Measurements from ENCODE around the gene MCU.
"Not testable (repeated sequence)": the region's sequence is repeated elsewhere in the genome, so short reads cannot be mapped to it uniquely, and the experiment has no call there.

Gene MCU, protein sequence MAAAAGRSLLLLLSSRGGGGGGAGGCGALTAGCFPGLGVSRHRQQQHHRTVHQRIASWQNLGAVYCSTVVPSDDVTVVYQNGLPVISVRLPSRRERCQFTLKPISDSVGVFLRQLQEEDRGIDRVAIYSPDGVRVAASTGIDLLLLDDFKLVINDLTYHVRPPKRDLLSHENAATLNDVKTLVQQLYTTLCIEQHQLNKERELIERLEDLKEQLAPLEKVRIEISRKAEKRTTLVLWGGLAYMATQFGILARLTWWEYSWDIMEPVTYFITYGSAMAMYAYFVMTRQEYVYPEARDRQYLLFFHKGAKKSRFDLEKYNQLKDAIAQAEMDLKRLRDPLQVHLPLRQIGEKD

GRCh38 chr10:72691863-72692743, at the start of gene MCU:
Gene MCU, plus strand, starts transcription at chr10:72692143. Its CDS starts 9 bp downstream, at chr10:72692152.
- H3K4me3 ChIP-seq (ENCODE audit: low read depth, low read length): peak within 1 kb of the TSS; percentile 78
- peak; percentile 79 for DNase-seq (ENCODE audit: low read depth)

DNA sequence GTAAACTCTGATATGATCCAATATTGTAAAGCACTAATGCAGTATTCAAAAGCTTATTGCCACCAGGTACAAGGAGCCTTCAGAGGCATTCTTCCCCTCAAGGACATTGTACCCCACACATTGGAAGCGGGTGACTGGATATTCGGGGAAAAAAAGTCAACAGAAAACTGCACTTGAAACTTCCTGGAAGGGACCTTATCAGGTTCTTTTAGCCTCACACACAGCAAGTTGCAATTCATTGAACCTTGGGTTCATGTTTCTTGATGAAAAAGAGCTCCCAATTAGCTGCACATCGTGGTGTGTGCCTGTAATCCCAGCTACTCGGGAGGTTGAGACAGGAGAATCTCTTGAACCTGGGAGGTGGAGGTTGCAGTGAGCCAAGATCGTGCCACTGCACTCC, 49.6 kb upstream of the MCU start:
- DNase-seq (ENCODE audit: low read depth): no peak
- no peak overlapping the region for H3K4me3 ChIP-seq (ENCODE audit: low read depth, low read length)

- no peak overlapping the region for H3K4me3 ChIP-seq (ENCODE audit: low read depth, low read length)
- DNase-seq (ENCODE audit: low read depth): no peak
These were observed 46.6 kb upstream of the MCU start for GRCh38 chr10:72645263-72645858.

- not testable (repeated sequence) for DNase-seq (ENCODE audit: low read depth); H3K4me3 ChIP-seq (ENCODE audit: low read depth, low read length)
These were observed 45.0 kb upstream of the MCU start for GRCh38 chr10:72646971-72647370.

- H3K4me3 ChIP-seq (ENCODE audit: low read depth, low read length): no peak overlapping the region
- no peak for DNase-seq (ENCODE audit: low read depth)
These were observed 43.6 kb upstream of the MCU start for GRCh38 chr10:72648301-72648700.

DNA sequence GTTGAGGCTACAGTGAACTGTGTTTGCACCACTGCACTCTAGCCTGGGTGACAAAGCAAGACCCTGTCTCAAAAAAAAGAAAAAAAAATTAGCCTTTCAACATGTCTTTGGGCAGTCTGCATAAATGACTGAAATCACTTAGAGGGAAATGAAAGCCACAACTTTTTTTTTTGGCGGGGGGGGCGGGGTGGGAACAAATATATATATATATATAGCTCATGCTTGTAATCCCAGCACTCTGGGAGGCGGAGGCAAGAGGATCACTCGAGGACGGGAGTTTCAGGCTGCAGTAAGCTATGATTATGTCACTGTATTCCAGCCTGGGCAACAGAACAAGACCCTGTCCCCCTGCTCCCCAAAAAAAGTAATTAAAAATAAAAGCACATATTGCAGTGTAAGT, 42.7 kb upstream of the MCU start:
- H3K4me3 ChIP-seq (ENCODE audit: low read depth, low read length): no peak overlapping the region
- no peak for DNase-seq (ENCODE audit: low read depth)

DNA sequence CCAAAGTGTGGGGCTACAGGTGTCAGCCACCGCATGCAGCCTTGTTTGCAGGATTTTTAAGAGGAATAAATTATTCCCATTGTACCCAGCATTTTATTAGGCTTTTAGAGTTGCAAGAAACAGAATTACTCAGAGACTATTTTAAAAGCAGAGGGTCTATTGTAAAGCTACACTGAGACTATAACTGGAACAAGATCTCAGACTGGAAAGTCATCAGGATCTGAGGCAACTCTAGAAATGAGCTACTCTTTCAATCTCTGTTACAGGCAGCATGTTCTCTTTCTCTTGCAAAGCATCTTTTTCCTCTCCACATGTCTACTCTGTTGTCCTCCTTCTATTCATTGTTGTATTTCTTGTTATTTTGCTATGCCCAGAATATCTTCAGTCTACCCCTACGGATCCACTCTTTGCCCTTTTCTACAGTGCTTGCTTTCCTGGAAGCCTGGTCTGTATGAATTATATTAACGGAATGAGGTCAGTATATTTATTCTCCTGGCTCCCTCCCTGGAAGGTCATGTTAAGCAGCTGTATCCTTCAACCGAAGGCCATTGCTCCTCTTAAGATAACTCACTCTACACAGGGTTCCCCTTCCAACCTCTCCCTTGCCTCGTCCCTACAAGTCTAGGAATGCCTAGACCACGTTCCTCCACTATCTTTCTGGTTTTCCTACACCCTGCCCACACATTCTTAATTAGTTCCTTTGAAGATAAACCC, 38.4 kb upstream of the MCU start:
- DNase-seq (ENCODE audit: low read depth): no peak
- no peak overlapping the region for H3K4me3 ChIP-seq (ENCODE audit: low read depth, low read length)

DNA sequence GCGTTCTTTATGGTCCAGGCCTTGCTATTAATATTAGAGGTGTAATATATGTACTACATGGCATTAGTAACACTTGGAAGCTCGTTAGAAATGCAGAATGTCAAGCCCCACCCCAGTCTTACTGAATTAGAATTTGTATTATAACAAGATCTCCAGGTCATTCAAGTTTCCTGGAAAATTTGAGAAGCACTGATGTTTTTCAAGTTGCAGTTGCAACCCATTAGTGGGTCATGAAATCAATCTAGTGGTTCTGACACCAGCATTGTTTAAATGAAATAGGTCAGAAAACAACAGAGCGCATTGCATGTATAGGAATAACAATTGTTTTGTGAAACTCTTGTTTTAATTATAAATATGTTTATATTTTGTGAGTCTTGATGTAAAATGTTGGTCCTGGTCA, 37.2 kb upstream of the MCU start:
- DNase-seq (ENCODE audit: low read depth): no peak
- no peak overlapping the region for H3K4me3 ChIP-seq (ENCODE audit: low read depth, low read length)

DNA sequence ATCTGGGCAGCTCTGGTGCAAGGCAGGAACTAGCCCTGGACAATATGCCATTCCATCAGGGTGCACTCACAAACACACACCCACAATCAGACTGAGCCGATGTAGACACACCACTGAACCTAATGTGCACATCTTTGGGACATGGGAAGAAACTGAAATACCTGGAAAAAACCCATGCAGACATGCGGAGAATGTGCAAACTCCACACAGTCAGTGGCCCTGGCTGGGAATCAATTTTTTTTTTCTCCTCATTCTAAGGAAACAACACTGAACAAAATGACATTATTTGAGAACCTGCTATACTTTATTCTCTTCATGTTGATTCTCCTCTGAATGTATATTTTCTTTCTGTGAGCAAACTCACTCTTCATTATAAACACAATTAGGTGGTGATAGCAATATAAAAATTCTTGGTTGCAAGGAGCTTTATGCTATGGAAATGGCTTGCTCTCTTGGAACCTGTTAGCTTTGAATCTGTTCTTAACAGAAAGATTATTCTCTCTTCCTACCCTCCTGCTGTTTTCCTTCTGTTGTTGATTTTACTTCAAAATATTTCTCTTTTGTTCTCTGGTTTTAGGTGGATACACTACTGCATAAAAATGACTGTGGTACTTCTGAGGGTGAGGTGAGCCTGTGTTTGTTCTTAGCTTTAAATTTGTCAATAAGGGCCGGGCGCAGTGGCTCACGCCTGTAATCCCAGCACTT, 33.1 kb upstream of the MCU start:
- H3K4me3 ChIP-seq (ENCODE audit: low read depth, low read length): no peak overlapping the region
- DNase-seq (ENCODE audit: low read depth): no peak

GRCh38 chr10:72659694-72660093, 32.2 kb upstream of the MCU start:
- no peak overlapping the region for H3K4me3 ChIP-seq (ENCODE audit: low read depth, low read length)
- no peak for DNase-seq (ENCODE audit: low read depth)

- no peak overlapping the region for H3K4me3 ChIP-seq (ENCODE audit: low read depth, low read length)
- no peak for DNase-seq (ENCODE audit: low read depth)
These were observed 31.7 kb upstream of the MCU start for GRCh38 chr10:72660220-72660619.

DNA sequence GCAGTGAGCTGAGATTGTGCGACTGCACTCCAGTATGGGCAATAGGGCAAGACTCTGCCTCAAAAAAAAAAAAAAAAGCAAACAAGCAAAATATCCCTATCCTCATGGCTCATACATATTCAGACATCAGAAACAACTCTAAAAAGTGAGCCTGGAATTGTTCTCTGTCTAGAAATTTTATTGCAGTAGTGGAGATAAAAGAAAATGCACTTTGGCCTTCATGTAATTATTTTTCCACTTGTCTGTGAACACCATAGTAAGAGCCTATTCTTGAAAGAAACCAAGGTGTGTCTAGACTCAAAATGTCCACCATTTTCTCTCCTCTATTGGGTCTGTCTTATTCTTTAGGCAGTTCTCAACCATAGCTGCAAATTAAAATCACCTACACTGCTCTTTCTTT, 30.5 kb upstream of the MCU start:
- no peak overlapping the region for H3K4me3 ChIP-seq (ENCODE audit: low read depth, low read length)
- no peak for DNase-seq (ENCODE audit: low read depth)

GRCh38 chr10:72663971-72664370, 28.0 kb upstream of the MCU start:
- DNase-seq (ENCODE audit: low read depth): no peak
- H3K4me3 ChIP-seq (ENCODE audit: low read depth, low read length): no peak overlapping the region

DNA sequence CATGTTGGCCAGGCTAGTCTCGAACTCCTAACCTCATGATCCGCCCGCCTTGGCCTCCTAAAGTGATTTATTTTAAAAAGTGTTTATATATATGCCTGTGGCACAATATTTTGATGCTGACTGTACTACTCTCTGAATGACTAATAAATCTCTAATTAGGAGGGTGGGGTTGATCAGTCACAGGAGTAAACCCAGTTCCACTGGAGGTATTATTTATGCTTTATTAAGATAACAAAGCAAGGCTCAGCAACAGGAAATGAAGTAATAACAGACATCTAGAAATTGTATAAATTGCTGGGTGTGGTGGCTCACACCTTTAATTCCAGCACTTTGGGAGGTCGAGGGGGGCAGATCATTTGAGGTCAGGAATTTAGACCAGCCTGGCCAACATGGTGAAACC, 26.0 kb upstream of the MCU start:
- H3K4me3 ChIP-seq (ENCODE audit: low read depth, low read length): no peak overlapping the region
- no peak for DNase-seq (ENCODE audit: low read depth)

DNA sequence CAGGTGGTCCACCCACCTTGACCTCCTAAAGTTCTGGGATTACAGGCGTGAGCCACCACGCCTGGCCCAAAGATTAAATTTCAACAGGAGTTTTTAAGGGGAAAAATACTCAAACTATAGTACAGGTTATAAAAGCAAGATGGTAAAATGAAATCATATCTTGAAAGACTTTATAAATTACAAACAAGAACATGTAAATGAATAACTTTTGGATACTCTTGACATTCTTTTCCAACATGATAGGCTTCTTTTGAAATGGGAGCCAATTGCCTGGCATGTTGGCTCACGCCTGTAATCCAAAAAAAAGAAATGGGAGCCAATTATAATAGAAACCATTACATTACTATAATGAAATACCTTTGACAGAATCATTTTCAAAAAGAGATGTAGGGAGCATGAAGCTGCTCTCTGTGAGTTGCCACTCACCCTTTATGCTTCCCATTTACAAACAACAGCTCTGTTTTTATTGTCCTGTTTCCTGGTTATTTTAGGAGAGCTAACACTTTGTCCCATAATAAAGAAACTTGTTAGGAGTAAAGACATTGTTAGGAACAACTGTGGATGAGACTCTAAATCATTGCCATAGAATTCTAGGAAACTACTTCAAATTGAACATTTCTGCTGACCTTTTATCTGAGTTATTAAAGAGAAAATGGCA, 24.6 kb upstream of the MCU start:
- no peak overlapping the region for H3K4me3 ChIP-seq (ENCODE audit: low read depth, low read length)
- DNase-seq (ENCODE audit: low read depth): no peak

GRCh38 chr10:72673280-72673679, 18.7 kb upstream of the MCU start:
- no peak for DNase-seq (ENCODE audit: low read depth)
- H3K4me3 ChIP-seq (ENCODE audit: low read depth, low read length): no peak overlapping the region

- H3K4me3 ChIP-seq (ENCODE audit: low read depth, low read length); DNase-seq (ENCODE audit: low read depth): not testable (repeated sequence)
These were observed 17.8 kb upstream of the MCU start for GRCh38 chr10:72674174-72674573.

GRCh38 chr10:72679838-72680241, 12.1 kb upstream of the MCU start:
- DNase-seq (ENCODE audit: low read depth): no peak
- no peak overlapping the region for H3K4me3 ChIP-seq (ENCODE audit: low read depth, low read length)

DNA sequence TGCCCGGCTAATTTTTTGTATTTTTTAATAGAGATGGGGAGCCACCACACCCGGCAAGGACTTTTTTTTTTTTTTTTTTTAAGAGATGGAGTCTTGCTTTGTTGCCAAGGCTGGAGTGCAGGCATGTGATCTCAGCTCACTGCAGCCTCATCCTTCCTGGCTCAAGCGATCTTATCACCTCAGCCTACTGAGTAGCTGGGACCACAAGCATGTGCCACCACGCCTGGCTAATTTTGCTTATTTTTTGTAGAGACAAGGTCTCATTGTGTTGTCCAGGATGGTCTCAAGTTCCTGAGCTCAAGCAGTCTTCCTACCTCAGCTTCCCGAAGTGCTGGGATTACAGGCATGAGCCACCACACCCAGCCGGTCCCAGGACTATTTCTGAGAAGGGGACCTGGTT, 9.3 kb upstream of the MCU start:
- no peak overlapping the region for H3K4me3 ChIP-seq (ENCODE audit: low read depth, low read length)
- no peak for DNase-seq (ENCODE audit: low read depth)

All from skeletal muscle cell (primary cell).